Left ventricle myocardium inferior (tissue), 1 donor: Measurements from ENCODE around the gene PALD1. TPM values are rescaled to one million over a fixed set of nuclear protein-coding genes. Genes with fewer than 3 reads are reported as not detected.

Source experiments
- DNase-seq: peaks from one replicate; pipeline ENCODE4 v3.0.0-alpha.2; 2020
- H3K27ac ChIP-seq: fragments of 200-600 bp; replicated peaks from 2 replicates; pipeline ENCODE4 v1.8.0; 2021
- H3K27me3 ChIP-seq: fragments of 200-600 bp; 2 replicates; pipeline ENCODE4 v1.8.0; 2021; ENCODE audit warnings: low read depth
- H3K36me3 ChIP-seq: fragments of 200-600 bp; 2 replicates; pipeline ENCODE4 v1.8.0; 2021
- H3K4me1 ChIP-seq: fragments of 200-600 bp; 2 replicates; pipeline ENCODE4 v1.8.0; 2021
- H3K4me3 ChIP-seq: fragments of 200-600 bp; 2 replicates; pipeline ENCODE4 v1.8.0; 2021; ENCODE audit warnings: mild to moderate bottlenecking, moderate library complexity
- H3K9me3 ChIP-seq: fragments of 200-600 bp; replicated peaks from 2 replicates; pipeline ENCODE4 v1.8.0; 2021
- CTCF ChIP-seq: fragments of 200-600 bp; IDR thresholded peaks from 2 replicates; pipeline ENCODE4 v1.8.0; 2021; ENCODE audit warnings: antibody characterized with exemption, mild to moderate bottlenecking, borderline replicate concordance
- intact Hi-C: fragments of 100-400 bp; cut with micrococcal nuclease; formaldehyde crosslinking; loops from one replicate; pipeline ENCODE4 v1.11.0; 2022
- total RNA-seq: library from RNA; stranded (reverse); fragmentation: NEBNext Ultra II Directional; extraction: Animal tissue kit (Norgen Biotek cat#: 25700); gene quantifications from one replicate; pipeline ENCODE4 v1.2.1, GENCODE V29; 2021
- donor health status: DM: no; HTN: yes; CAD: no; lungs with severe emphysema.

PALD1 gene
- total RNA-seq, 1 donor from 2014 or later: 5.1 TPM

DNA sequence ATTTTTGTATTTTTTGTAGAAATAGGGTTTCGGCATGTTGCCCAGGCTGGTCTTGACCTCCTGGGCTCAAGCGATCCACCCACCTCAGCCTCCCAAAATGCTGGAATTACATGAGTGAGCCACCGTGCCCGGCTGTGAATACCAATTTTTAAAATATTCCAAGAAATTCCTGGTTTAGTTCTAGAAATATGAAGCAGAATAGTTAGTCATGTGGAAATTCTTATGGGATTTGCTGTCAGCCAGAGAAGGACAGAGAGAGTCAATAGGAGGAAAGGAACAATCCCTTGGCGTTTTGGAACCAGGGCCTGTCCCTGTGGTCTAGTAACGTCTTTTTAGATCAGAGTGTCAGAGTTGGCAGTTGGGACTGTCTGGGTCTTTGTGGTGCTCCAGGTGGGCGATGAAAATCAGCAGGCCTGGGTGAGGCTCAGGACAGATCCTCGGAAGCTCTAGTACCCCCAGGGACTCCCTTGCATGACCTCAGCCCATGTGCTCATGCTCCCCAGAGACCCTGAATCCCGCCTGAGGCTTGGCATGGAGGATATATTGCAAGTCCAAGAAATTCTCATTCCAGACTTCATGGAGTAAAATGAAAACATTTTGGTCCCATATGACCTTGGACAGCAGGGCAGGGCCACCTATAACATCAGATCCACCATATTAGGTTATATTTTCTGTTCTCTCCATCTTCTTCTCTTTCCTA, 44.8 kb upstream of the PALD1 start:
- H3K36me3 ChIP-seq: peaks cover 8% of the 10 kb centered on the region
- no peaks in the 10 kb centered on the region for H3K27me3 ChIP-seq
- intact Hi-C loops: no loop called here
- H3K4me3 ChIP-seq: peak overlapping the region; percentile 39
- peaks cover 60% of the 10 kb centered on the region for H3K4me1 ChIP-seq
- TF ChIP-seq CTCF: no peak
- no peak for DNase-seq
- peak overlapping the region; percentile 86 for H3K27ac ChIP-seq
- no peaks in the 10 kb centered on the region for H3K9me3 ChIP-seq

- Histone ChIP-seq H3K27ac (no peak overlapping the region), H3K9me3 (no peaks in the 10 kb centered on the region), H3K4me3 (no peak overlapping the region), H3K4me1 (peaks cover 49% of the 10 kb centered on the region), H3K36me3 (no peaks in the 10 kb centered on the region), H3K27me3 (peaks cover 16% of the 10 kb centered on the region)
- DNase-seq: no peak
- no peak for TF ChIP-seq CTCF
- intact Hi-C loops: no loop called here
These were observed 43.1 kb upstream of the PALD1 start for GRCh38 chr10:70435241-70436085.

GRCh38 chr10:70437721-70438120, 40.8 kb upstream of the PALD1 start:
- H3K36me3 ChIP-seq: no peaks in the 10 kb centered on the region
- no peak overlapping the region for H3K27ac ChIP-seq
- peaks cover 38% of the 10 kb centered on the region for H3K27me3 ChIP-seq
- peaks cover 38% of the 10 kb centered on the region for H3K4me1 ChIP-seq
- TF ChIP-seq CTCF: no peak
- intact Hi-C loops: no loop called here
- no peak overlapping the region for H3K4me3 ChIP-seq
- DNase-seq: no peak
- no peaks in the 10 kb centered on the region for H3K9me3 ChIP-seq

DNA sequence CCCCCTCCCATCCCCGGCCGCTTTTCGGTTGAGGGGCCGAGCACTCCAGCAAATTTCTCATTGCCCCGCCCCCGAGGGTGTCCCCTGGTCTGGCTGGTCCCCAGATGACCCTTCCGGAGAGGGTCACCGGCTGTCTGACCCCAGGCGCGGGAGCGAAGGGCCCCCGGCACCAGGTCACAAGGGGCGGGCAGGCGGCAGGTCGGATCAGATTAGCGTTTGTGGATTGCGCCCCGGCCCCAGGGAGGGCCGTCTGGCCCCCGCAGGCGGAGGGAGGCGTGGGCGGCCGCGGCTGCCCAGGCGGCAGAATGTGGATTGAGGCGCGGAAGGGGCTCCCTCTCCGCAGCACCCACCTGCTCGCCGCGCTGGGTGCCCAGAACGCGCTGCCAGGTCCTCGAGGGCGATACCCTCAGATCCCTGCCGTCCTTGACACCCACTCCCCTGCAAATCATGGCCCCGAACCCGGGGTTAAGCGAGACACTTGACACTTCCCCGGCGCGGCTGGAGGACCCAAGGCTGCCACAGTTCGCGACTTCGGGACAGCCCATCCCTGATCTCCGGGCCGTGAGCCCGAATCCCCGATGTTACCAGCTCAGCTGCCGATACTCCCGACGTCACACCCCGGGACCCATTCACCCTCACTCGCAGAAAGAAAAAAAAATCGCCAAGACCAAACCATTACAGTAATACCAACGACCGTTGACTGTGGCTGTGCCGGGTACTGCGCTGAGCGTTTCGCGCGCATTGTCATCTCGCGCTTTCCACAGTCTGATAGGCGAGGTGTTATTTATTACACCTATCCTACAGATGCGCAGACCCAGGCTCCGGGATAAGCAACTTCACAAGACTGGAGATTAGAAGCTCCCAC, 38.0 kb upstream of the PALD1 start:
- Histone ChIP-seq H3K27me3 (peaks cover 46% of the 10 kb centered on the region), H3K9me3 (no peaks in the 10 kb centered on the region), H3K27ac (no peak overlapping the region), H3K4me1 (peaks cover 19% of the 10 kb centered on the region), H3K4me3 (peak overlapping the region; percentile 61), H3K36me3 (no peaks in the 10 kb centered on the region)
- peak; percentile 4 for TF ChIP-seq CTCF
- no peak for DNase-seq
- intact Hi-C loops: no loop called here

GRCh38 chr10:70441161-70441894, 37.2 kb upstream of the PALD1 start, which contains the start of gene NODAL:
TSS of gene NODAL (minus strand) at chr10:70441681. CDS start at chr10:70441667, 14 bp downstream.
- Histone ChIP-seq H3K4me3 (peak within 1 kb of the TSS; percentile 61), H3K9me3 (no peaks in the 10 kb centered on the region), H3K36me3 (no peaks in the 10 kb centered on the region), H3K4me1 (peaks cover 25% of the 10 kb centered on the region), H3K27ac (no peak within 1 kb of the TSS), H3K27me3 (peaks cover 46% of the 10 kb centered on the region)
- intact Hi-C loops: no loop called here
- DNase-seq: no peak
- peak; percentile 8 for TF ChIP-seq CTCF
